HEK293T (cell line): ENCODE data around the gene CENPW.

Source experiments
- CTCF ChIA-PET: fragments of 350-600 bp; formaldehyde crosslinking; extraction: SDS; loops from one replicate; lab custom pipeline; 2021; ENCODE audit warnings: antibody characterized with exemption, inconsistent platforms; lab: Yijun Ruan, JAX
- POLR2A ChIA-PET: fragments of 350-600 bp; formaldehyde crosslinking; extraction: SDS; loops from one replicate; lab custom pipeline; 2020; ENCODE audit warnings: antibody characterized with exemption, inconsistent platforms; lab: Yijun Ruan, JAX
- DNase-seq: peaks from one replicate; pipeline ENCODE4 v3.0.0; 2012; ENCODE audit warnings: mixed read lengths; ENCODE audit errors: extremely low spot score
- ARNT ChIP-seq: fragments of 450-650 bp; IDR thresholded peaks from 2 replicates; pipeline ENCODE4 v1.6.1; 2017; ENCODE audit warnings: mild to moderate bottlenecking
- BHLHE40 ChIP-seq: fragments of 450-650 bp; IDR thresholded peaks from 2 replicates; pipeline ENCODE4 v1.6.1; 2016; ENCODE audit warnings: mild to moderate bottlenecking, moderate library complexity, borderline replicate concordance
- CTBP1 ChIP-seq: fragments of 450-650 bp; IDR thresholded peaks from 2 replicates; pipeline ENCODE4 v1.6.1; 2016; ENCODE audit warnings: borderline replicate concordance
- ELF4 ChIP-seq: fragments of 450-650 bp; IDR thresholded peaks from 2 replicates; pipeline ENCODE4 v1.6.1; 2017; ENCODE audit warnings: antibody characterized with exemption
- FOXA1 ChIP-seq: fragments of 450-650 bp; IDR thresholded peaks from 2 replicates; pipeline ENCODE4 v1.6.1; 2016; ENCODE audit warnings: mild to moderate bottlenecking
- FOXK2 ChIP-seq: fragments of 450-650 bp; IDR thresholded peaks from 2 replicates; pipeline ENCODE4 v1.6.1; 2016; ENCODE audit warnings: mild to moderate bottlenecking
- FOXM1 ChIP-seq: fragments of 450-650 bp; IDR thresholded peaks from 2 replicates; pipeline ENCODE4 v1.6.1; 2017; ENCODE audit warnings: mild to moderate bottlenecking, borderline replicate concordance
- HDGF ChIP-seq: fragments of 450-650 bp; IDR thresholded peaks from 2 replicates; pipeline ENCODE4 v1.6.1; 2017; ENCODE audit warnings: antibody characterized with exemption, borderline replicate concordance
- L3MBTL2 ChIP-seq: fragments of 450-650 bp; conservative IDR thresholded peaks from 2 replicates; pipeline ENCODE4 v1.6.1; 2016; ENCODE audit warnings: mild to moderate bottlenecking
- LEF1 ChIP-seq: fragments of 450-650 bp; IDR thresholded peaks from 2 replicates; pipeline ENCODE4 v1.6.1; 2017; ENCODE audit warnings: mild to moderate bottlenecking, borderline replicate concordance
- NFRKB ChIP-seq: fragments of 450-650 bp; IDR thresholded peaks from 2 replicates; pipeline ENCODE4 v1.6.1; 2016; ENCODE audit warnings: mild to moderate bottlenecking, moderate library complexity
- SP1 ChIP-seq: fragments of 450-650 bp; IDR thresholded peaks from 2 replicates; pipeline ENCODE4 v1.6.1; 2017
- SUZ12 ChIP-seq: fragments of 450-650 bp; IDR thresholded peaks from 2 replicates; pipeline ENCODE4 v1.6.1; 2016; ENCODE audit warnings: mild to moderate bottlenecking
- TARDBP ChIP-seq: fragments of 450-650 bp; IDR thresholded peaks from 2 replicates; pipeline ENCODE4 v1.6.1; 2016
- ZNF384 ChIP-seq: fragments of 450-650 bp; IDR thresholded peaks from 2 replicates; pipeline ENCODE4 v1.6.1; 2016
- TF ChIP-seq, protein P1 (sequence below): fragments of 450-650 bp; IDR thresholded peaks from 2 replicates; pipeline ENCODE4 v1.6.1; 2016

CENPW gene

DNA sequence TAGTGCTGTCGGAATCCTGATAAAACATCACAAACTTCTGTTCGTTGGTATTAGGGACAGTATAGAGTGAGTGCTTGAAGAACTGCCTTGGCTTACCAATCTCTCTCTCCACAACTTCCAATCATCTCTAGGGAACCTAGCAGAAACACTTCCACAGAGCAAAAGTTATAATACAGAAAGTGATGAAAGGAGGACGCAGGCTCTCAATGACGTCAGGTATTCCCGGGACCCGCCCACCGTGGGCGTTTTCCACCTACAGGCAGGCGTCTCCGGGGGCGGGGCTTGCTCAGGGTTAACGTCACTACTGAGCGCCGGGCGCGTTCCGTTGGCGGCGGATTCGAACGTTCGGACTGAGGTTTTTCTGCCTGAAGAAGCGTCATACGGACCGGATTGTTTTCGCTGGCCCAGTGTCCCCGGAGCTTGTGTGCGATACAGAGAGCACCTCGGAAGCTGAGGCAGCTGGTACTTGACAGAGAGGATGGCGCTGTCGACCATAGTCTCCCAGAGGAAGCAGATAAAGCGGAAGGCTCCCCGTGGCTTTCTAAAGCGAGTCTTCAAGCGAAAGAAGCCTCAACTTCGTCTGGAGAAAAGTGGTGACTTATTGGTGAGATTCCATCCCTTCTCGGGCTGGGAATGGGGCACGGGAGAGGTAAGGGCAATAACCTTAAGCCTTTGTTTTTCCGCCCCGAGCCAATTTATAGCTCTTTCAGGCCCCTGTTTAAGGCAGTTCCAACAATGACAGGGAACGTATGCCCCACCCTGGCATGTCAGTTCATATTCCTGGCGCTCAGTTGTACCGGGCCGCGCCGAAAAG, at the start of gene CENPW:
TSS of gene CENPW (plus strand) at position 320 of the 814 bp plus-strand sequence. CDS start at position 479, 159 bp downstream.
- DNase-seq: peak; percentile 97
- TF ChIP-seq FOXM1 (0 out of 2 replicates have a peak, but pooled peaks have one; percentile 50), TARDBP (no peak), LEF1 (no peak), BHLHE40 (no peak), L3MBTL2 (peak; percentile 19; the same call in 1 of the 2 replicates), FOXA1 (no peak), SUZ12 (no peak), SP1 (no peak), ELF4 (no peak)
- TF ChIP-seq, protein P1, sequence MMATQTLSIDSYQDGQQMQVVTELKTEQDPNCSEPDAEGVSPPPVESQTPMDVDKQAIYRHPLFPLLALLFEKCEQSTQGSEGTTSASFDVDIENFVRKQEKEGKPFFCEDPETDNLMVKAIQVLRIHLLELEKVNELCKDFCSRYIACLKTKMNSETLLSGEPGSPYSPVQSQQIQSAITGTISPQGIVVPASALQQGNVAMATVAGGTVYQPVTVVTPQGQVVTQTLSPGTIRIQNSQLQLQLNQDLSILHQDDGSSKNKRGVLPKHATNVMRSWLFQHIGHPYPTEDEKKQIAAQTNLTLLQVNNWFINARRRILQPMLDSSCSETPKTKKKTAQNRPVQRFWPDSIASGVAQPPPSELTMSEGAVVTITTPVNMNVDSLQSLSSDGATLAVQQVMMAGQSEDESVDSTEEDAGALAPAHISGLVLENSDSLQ: no peak
- ChIA-PET CTCF (no interaction called here), POLR2A (interaction anchor here (0.6 to 1.9 kb wide), 7 partner anchors 12 to 779 kb away, joined by 3 to 6 read pairs (median 3); partner anchors contain the start of genes RSPO3 and TRMT11)

DNA sequence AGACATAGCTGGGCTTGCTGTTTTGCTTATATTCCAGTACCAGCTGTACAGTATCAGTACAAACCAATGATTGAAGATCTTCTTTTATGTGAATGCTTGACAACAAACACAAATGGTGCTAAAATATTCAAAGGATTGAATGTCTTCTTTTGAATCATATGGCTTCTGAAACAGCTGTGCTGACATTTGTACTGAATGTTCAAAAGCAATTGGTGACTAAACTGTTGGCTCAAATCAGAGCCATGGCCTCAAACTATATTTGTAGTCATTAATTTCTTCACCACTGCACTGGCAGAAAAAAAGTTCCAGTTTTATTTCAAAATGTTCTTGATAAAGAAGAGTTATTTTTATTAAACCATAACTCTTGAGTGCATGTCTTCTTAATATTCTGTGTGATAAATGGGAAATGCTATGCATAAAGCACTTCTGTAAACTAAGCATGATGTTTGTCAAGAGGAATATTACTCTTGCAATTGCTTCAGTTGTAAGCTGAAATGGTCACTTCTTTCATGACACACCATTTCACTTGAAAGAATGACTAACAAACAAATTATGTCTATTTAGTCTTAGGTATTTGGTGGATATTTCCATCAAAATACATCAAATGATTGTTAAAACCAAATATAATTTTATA, 45.9 kb upstream of the CENPW start:
- CTCF ChIA-PET: no interaction called here
- TF ChIP-seq ELF4 (no peak), CTBP1 (no peak), ZNF384 (no peak), FOXA1 (no peak), ARNT (no peak)
- POLR2A ChIA-PET: no interaction called here
- DNase-seq: no peak

DNA sequence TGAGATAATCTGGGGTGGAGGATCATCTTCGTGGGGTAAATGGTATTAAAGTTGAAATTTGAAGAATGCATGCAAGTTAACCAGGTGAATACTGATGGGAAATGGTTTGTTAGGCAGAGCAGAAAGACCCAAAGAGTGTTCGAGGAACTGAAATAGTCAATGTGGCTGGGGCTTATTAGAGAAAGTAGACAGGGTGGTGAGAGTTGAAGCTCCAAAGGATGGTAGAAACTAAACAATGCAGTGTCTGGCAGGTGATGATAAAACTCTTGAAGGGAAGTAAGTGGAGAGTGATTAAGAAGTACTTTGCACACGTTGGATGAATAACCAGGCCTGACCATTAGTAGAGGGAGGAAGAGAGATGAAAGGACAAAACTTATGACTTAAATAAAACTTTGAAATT, 39.8 kb upstream of the CENPW start:
- ChIA-PET CTCF (no interaction called here), POLR2A (no interaction called here)
- TF ChIP-seq L3MBTL2: no peak
- no peak for TF ChIP-seq ZNF384
- TF ChIP-seq ARNT: no peak
- TF ChIP-seq FOXM1: no peak
- TF ChIP-seq FOXA1: no peak
- DNase-seq: no peak

DNA sequence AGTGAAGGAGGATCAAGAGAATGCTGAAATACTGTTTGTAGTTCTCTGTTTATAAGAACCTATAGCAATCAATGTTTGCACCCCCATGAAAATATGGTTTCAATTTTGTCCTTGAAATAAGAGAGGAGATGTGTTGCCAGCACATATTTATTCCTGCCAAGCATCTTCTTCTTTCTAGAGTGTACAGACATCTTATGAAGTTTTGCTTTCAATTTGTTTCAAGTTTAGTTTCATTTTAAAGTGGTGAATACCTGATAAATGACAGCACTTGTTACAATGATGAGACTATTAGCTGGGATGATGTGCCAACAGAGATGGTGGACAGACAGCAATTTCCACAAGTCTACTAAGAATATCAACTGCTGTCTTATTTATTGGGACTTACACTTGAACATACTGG, 39.2 kb upstream of the CENPW start:
- DNase-seq: no peak
- ChIA-PET POLR2A (no interaction called here), CTCF (no interaction called here)
- TF ChIP-seq ARNT (no peak), SP1 (no peak), ELF4 (no peak), FOXA1 (no peak), FOXK2 (no peak), FOXM1 (no peak), SUZ12 (no peak), CTBP1 (no peak), ZNF384 (no peak), NFRKB (no peak), L3MBTL2 (no peak), BHLHE40 (no peak), TARDBP (no peak), HDGF (no peak), LEF1 (no peak)
- TF ChIP-seq, protein P1: no peak

DNA sequence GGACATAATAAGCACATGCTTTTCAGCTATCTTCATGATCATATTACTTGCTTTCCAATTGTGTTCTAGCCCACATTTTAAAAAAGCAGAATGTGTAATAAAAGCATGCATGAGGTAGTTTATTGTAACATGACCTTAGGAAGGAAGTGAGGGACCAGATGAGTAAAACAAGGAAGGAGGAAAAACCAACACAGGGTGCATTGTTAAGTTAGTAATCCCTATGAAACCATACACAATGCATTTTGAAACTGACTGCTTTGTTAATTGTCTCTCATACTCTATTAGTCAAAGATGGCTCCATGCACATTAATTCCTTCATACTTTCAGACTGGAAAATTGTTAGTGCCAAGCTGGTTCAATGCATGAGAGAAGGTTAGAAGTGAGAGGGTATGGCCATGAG, 37.7 kb upstream of the CENPW start:
- no peak for DNase-seq
- POLR2A ChIA-PET: no interaction called here
- TF ChIP-seq ZNF384 (no peak), ELF4 (no peak), L3MBTL2 (no peak), TARDBP (no peak), HDGF (no peak), FOXK2 (no peak), LEF1 (no peak)
- TF ChIP-seq, protein P1: no peak
- CTCF ChIA-PET: no interaction called here

DNA sequence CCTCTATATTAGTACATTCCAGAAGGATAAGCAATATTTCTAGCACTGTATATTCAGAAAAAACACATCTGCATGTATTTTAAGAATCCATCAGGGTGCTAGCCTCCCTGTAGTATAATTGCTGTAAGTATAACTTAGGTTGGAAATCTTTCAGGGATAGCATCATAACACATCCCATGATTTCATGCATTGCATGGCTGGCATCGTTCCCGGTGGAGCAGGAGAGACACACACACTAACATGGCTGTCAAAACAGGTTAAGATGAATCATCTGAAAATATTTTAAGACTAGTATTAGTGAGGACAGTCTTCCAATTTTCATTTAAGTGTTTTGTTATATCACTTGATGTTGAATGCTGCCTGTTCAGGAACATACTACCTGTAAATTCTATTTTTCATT, 32.1 kb upstream of the CENPW start:
- TF ChIP-seq ARNT (no peak), SP1 (no peak), SUZ12 (no peak), BHLHE40 (no peak), CTBP1 (no peak), FOXM1 (no peak)
- ChIA-PET CTCF (no interaction called here), POLR2A (no interaction called here)
- no peak for DNase-seq

DNA sequence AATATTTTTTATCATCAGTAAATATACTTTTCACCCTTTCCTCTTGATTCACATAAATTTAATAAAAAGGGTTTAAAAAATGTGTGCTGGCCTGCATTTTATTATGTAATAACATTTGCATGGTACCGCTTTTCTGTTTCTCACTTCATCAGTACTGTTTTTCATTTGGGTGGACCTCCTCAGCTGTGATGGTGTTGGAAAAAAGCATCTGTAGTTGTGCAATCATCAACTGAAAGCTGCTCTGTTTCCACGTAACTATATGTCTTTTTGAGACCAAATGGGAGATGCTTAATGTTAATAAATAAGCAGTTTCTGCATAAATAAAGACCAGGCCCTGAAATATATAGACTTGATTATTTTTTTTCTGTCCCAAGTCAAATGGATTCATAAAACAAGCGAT, 31.6 kb upstream of the CENPW start:
- CTCF ChIA-PET: no interaction called here

More for the DNA sequence above, 31.6 kb upstream of the CENPW start:
- TF ChIP-seq TARDBP: no peak
- TF ChIP-seq BHLHE40: no peak
- no peak for TF ChIP-seq SUZ12
- TF ChIP-seq LEF1: no peak
- TF ChIP-seq L3MBTL2: no peak
- TF ChIP-seq SP1: no peak
- no peak for TF ChIP-seq FOXK2
- TF ChIP-seq ARNT: no peak
- no peak for TF ChIP-seq FOXM1
- no peak for TF ChIP-seq CTBP1
- no peak for TF ChIP-seq HDGF
- POLR2A ChIA-PET: no interaction called here
- DNase-seq: no peak
